Hepatocyte (in vitro differentiated cells): ENCODE data around the gene CHMP2B.

Experiments
- CTCF ChIP-seq: fragments of 200-600 bp; sonication (generic); IDR thresholded peaks from 2 replicates; pipeline ENCODE4 v1.5.1; 2016; ENCODE audit warnings: antibody characterized with exemption, mild to moderate bottlenecking; ENCODE audit not compliant: poor library complexity
- EZH2 ChIP-seq: fragments of 200-600 bp; sonication (generic); IDR thresholded peaks from 2 replicates; pipeline ENCODE4 v1.6.1; 2016; ENCODE audit warnings: antibody characterized with exemption, mild to moderate bottlenecking, borderline replicate concordance
- EZH2phosphoT487 ChIP-seq: fragments of 200-600 bp; sonication (generic); IDR thresholded peaks from one replicate; pipeline ENCODE4 v1.6.1; 2018; ENCODE audit warnings: antibody characterized with exemption, mild to moderate bottlenecking, low read depth, moderate library complexity; ENCODE audit not compliant: unreplicated experiment, severe bottlenecking

GRCh38 chr3:87250009-87250408, 22.9 kb downstream of the CHMP2B start:
- TF ChIP-seq CTCF (no peak), EZH2 (no peak), EZH2phosphoT487 (no peak)
